ENCODE measurements around the gene HSD11B2. TPM values are rescaled to one million over a fixed set of nuclear protein-coding genes. Genes with fewer than 3 reads are reported as not detected.

Gene HSD11B2
- total RNA-seq, 1 experiment from 2014 or later: 33.5 TPM

GRCh38 chr16:67477960-67478554, 47.1 kb downstream of the HSD11B2 start:
- H3K27ac ChIP-seq (ENCODE audit: insufficient read length, low read depth, low read length): no peak overlapping the region
- Mint-ChIP-seq H3K4me1 (peaks cover 9% of the 10 kb centered on the region in 2 experiments), H3K9me3 (no peaks in the 10 kb centered on the region), H3K27ac (no peak overlapping the region), H3K36me3 (ENCODE audit: insufficient read depth in 1 of 3, low read depth in 3 of 3) (no peaks in the 10 kb centered on the region), H3K27me3 (ENCODE audit: low read depth) (no peaks in the 10 kb centered on the region), H3K4me3 (no peak overlapping the region; a peak in 1 of 5 replicates)
- H3K9me3 ChIP-seq (ENCODE audit: control insufficient read depth, low read depth, low read length): no peaks in the 10 kb centered on the region
- no peak overlapping the region for H4K91ac ChIP-seq (ENCODE audit: insufficient read length, low read depth, low read length)
- no peak overlapping the region for H4K5ac ChIP-seq (ENCODE audit: insufficient read length, low read depth, low read length)
- H3K23me2 ChIP-seq (ENCODE audit: insufficient read length, low read depth, low read length, poor library complexity, severe bottlenecking): peaks cover 6% of the 10 kb centered on the region
- no peak overlapping the region for H2BK5ac ChIP-seq (ENCODE audit: insufficient read length, low read length)
- H4K8ac ChIP-seq (replicated peaks; ENCODE audit: insufficient read length, low read depth, low read length): no peak overlapping the region
- H3K4me2 ChIP-seq (ENCODE audit: insufficient read depth, insufficient read length, low read length): no peak overlapping the region
- no peak for DNase-seq
- H3K9ac ChIP-seq (ENCODE audit: extremely low read depth, insufficient read length, low read length): no peak overlapping the region
- peaks cover 4% of the 10 kb centered on the region; the same call in 1 of the 2 replicates for H3K79me2 ChIP-seq (ENCODE audit: insufficient read depth, low read length)
- no peak for TF ChIP-seq CTCF (conservative IDR thresholded peaks at IDR 0.05)
- H3K56ac ChIP-seq (ENCODE audit: insufficient read length, low read depth, low read length): no peak overlapping the region
- H3K14ac ChIP-seq (ENCODE audit: insufficient read depth, low read length): no peak overlapping the region
- peaks cover 5% of the 10 kb centered on the region for H3K79me1 ChIP-seq (ENCODE audit: insufficient read depth, low read depth, low read length, poor library complexity, severe bottlenecking)
- no CpG with 5 or more reads among the region's 8 CpGs for WGBS (ENCODE audit: extremely low coverage, insufficient read length, low lambda C conversion rate)
- no peak overlapping the region for H3T11ph ChIP-seq (ENCODE audit: low read length)
- H2BK120ac ChIP-seq (ENCODE audit: low read depth, low read length, poor library complexity, severe bottlenecking): no peak overlapping the region
- no peak overlapping the region for H2BK12ac ChIP-seq (ENCODE audit: insufficient read length, low read depth, low read length)
- no peaks in the 10 kb centered on the region; the same call in 1 of the 2 replicates for H3K27me3 ChIP-seq (ENCODE audit: insufficient read depth, low read length)
- H3K18ac ChIP-seq (ENCODE audit: insufficient read length, low read depth, low read length): no peak overlapping the region
- no peak overlapping the region for H2BK15ac ChIP-seq (ENCODE audit: low read depth, low read length)
- no peak overlapping the region for H3K4ac ChIP-seq (ENCODE audit: low read depth, low read length)
- H2AK5ac ChIP-seq (ENCODE audit: insufficient read length, low read length): no peak overlapping the region
- no peak overlapping the region for H3K23ac ChIP-seq (ENCODE audit: insufficient read length, low read depth, low read length)
- H4K20me1 ChIP-seq (ENCODE audit: control insufficient read depth, insufficient read depth, insufficient read length): no peaks in the 10 kb centered on the region
- no peak overlapping the region for H2BK20ac ChIP-seq (ENCODE audit: low read depth, low read length, poor library complexity, severe bottlenecking)
- H3K4me1 ChIP-seq (ENCODE audit: insufficient read depth, low read length): no peaks in the 10 kb centered on the region; the same call in 1 of the 2 replicates
- no peak overlapping the region for H2AFZ ChIP-seq (ENCODE audit: low read length)

All from H9 (cell line).